Measurements from ENCODE around the gene RSPH1.
"Not testable (repeated sequence)": the region's sequence is repeated elsewhere in the genome, so short reads cannot be mapped to it uniquely, and the experiment has no call there.

The RSPH1 gene

DNA sequence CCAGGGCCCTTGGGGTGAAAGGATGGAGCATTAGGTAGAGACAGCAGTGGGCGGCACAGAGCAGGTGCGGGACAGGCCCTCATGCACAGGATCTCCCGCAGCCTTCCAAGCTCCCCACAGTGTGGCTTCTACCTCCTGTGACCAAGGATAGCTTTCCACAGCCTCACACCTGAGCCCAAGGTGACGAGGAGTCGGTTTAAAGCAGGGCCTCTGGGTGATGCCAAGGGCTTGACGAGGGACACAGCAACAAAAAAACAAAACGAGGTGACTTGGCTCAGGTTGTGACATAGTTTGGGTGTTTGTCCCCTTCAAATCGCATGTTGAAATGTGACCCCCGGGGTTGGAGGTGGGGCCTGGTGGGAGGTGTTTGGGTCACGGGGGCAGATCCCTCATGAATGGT lies 15.3 kb downstream of the RSPH1 start:
- no peak for FAIRE-seq

GRCh38 chr21:42479582-42479981 lies 16.4 kb downstream of the RSPH1 start:
- FAIRE-seq = no peak

GRCh38 chr21:42478504-42478903 lies 17.5 kb downstream of the RSPH1 start:
- no peak for FAIRE-seq

DNA sequence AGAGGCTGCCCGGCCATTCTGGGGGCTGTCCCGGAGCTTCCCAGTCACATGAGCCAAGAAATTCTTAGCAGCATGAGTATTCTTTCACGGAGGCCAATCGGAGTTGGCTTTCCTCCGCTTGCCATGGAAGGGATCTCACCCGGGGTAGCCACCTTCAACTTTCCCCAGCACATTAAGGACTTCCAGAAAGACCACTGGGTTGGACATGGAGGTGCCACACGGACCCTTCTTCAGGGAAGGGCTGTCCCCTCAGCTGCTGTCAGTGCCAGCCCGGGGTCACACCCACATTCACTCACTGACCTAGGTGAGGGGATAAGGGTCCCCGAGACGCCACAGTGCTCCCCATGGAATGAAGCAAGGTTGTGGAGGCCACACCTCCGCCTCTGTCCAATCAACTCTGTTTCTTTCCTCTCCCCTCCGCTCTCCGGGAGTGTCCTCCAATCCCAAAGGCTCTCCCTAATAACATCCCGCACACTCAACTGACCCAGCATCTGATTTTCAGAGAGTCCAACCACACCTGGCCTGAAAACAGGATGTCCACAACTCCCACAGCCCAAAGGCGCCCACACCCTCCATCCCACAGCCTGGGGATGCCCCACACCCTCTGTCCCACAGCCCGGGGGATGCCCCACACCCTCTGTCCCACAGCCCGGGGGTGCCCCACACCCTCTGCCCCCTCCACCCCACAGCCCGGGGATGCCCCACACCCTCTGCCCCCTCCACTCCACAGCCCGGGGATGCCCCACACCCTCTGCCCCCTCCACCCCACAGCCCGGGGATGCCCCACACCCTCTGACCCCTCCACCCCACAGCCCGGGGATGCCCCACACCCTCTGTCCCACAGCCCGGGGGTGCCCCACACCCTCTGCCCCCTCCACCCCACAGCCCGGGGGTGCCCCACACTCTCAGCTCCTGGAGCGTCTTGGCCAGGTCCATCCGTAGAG lies 19.4 kb downstream of the RSPH1 start:
- no peak for FAIRE-seq

DNA sequence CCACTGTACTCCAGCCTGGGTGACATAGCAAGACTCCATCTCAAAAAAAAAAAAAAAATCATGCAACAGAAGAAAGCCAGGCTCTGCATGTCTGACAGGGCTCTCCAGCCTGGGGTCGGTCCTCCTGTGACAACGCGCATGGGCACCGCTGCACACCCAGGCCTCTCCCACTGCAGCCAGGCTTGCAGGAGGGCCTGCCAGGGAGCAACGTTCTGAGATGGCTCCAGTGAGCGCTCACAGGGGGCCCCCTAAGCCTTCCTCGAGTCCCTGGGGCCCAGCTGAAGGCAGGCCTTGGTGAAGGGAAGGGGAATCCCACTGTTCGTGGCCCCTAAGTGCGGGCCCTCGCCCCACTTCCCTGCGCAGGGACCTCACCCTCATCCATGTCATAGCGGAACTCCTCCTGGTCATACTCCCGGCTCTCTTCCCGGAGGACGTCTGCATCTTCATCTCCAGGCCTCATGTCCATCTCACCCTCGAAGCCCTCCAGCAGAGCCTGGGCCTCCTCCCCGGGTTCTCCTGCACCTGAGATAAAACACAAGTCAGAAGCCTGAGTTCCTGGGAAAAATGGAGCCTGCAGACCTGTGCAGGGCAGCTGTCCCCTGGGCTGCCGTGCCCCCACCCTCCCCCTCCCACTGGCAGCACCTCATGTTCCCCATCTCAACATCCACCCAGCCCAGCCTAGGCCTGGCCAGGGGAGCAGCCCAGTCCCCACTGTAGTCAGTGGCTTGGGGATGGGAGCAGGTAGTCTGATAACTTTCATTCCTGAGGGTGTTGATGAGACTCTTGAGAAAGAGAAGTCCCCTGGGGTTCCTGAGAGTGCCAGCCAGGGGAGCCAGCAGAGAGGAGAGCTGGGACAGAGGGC lies 20.3 kb downstream of the RSPH1 start:
- FAIRE-seq = no peak

GRCh38 chr21:42475036-42475435 lies 21.0 kb downstream of the RSPH1 start:
- FAIRE-seq = no peak

- no peak for FAIRE-seq
These were observed 21.8 kb downstream of the RSPH1 start for GRCh38 chr21:42474043-42474831.

DNA sequence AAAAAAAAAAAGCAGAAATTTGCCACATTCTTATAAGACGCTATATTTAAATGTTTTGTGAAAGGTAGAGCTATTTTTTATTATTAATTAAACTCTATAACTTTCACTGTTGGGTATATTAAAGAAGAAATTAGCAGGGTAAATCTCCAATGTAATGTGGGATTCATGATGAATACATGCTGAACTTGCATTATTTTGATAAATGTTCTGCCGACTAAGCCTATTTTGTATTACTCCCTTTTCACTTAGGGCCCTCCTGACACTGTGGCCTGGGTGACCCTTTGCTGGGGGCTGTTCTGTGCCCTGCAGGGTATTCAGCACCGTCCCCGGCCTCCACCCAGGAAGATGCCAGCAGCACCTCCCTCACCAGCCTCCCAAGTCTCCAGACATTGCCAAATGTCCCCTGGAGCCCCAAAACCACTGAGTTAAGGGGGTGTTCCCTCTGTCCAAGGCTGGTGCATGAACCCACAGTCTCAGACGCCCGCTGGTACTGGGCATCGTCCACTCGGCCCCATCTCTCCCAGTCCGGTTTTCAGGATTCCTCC lies 22.5 kb downstream of the RSPH1 start:
- FAIRE-seq = no peak

DNA sequence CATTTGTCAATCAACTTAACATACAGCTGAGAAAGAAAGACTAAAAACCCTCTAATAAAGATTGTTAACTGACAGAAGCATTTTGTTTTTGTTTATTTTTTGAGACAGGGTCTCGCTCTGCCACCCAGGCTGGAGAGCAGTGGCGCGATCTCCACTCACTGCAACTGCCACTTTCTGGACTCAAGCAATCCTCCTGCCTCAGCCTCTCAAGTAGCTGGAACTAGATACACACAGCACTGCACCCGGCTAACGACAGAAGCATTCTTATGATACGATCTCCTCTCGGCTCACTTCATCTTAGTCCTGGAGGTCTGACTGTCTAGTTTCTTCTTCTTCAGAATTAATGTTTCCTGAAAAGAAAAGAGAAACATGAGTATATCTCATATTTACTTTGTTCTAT lies 23.5 kb downstream of the RSPH1 start:
- no peak for FAIRE-seq

DNA sequence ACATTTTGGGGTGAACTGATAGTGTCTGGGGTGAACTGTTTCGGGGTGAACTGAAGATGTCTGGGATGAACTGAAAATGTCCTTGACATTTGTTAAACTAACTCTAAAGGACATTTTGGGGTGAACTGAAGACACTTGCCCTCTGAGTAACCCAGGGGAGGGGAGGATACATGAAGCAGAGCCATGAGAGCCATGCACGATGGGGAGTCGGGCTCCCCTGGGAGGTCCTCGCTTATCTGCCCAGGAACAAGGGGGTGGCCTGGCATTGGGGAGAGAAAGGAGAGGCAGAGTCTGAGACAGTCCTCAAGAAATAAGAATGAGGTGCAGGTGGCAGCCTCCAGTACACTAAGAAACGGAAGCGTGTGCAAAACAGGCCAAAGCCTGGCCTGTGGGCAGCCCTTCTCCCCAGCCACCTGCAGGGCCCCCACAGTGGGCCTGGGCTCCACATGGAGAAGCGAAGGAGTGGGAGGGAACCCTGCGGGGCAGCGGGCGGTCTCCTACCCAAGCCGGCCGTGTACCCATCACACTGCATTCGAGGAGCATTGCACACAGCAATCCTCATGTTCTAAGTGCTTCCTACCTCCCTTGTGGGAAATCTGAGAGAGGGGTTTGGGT lies 24.2 kb downstream of the RSPH1 start:
- FAIRE-seq = no peak

- FAIRE-seq = no peak
These were observed 24.8 kb downstream of the RSPH1 start for GRCh38 chr21:42471206-42471605.

DNA sequence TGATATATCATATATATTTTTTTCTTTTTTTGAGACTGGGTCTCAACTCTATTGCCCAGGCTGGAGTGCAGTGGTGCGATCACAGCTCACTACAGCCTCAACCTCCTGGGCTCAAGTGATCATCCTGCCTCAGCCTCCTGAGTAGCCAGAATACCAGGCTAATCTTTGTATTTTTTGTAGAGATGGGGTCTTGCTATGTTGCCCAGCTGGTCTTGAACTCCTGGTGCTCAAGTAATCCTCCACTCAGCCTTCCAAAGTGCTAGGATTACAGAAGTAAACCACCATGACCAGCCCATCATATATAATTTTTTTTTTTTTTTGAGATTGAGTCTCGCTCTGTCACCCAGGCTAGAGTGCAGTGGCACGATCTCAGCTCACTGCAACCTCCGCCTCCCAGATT lies 26.3 kb downstream of the RSPH1 start:
- not testable (repeated sequence) for FAIRE-seq

DNA sequence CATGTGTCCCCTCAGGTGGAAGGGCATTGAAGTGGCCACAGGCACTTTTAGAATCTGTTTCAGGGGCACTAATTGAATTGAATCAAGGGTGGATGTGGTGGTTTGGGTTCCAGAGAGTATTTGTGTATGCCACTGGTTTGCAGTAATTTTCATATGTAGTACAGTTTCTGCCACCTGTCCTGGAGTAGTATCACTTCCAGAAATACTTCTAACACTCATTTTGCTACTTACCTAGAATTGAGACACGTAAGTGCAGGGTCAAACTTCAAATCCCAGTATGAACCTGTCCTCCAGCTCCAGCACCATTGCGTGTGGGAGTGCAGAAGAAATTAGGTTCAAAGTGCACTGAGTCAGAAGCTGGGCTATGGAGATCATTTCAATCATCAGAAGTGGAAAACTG lies 26.8 kb downstream of the RSPH1 start:
- FAIRE-seq = no peak

DNA sequence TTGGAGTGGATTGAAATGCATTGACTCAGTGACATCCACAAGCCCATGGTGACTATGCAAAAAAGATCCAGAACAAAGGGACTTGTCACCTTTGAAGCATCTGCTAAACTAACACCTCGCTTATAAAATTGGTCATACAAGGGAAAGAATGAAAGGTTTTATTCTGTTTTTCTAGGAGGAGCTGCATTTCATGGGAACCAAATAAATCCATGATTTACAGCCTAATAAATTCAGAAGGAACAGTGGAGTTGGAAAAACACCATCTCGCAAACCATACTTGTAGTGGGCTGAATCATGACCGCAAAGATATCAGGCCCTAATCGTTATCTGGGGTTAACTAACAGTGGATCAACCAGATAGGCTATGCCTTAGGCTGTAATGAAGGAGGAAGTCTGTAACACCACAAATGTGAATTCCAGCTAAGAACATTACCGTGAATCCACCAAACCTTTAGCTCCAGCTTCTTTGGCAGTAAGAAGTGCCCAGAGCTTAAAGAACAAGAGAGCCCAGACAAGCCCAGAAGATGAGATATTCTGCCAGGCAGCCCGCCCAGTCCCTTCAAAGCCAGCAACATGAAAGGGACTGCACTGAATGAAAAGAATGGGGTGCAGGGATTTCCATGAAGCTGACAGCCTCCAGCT lies 27.4 kb downstream of the RSPH1 start:
- FAIRE-seq = no peak

- FAIRE-seq = no peak
These were observed 28.7 kb downstream of the RSPH1 start for GRCh38 chr21:42467140-42467983.

GRCh38 chr21:42466700-42467099 lies 29.3 kb downstream of the RSPH1 start:
- FAIRE-seq = no peak

DNA sequence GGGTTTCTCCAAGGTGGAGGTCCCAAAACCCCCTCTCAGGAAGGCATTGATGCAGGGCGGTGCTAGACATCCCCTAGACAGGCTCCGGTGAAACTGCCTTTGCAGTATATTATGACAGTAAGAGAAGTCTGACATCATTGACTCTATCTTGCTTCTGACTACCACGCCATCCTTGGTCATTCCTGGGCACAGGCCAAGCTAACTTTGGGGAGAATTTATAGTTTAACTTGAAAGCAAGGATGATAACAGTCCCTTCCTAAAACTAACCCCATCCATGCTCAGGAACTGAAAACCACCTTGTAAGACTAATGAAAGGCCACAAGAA lies 30.3 kb downstream of the RSPH1 start:
- FAIRE-seq = no peak

GRCh38 chr21:42465008-42465802 lies 30.8 kb downstream of the RSPH1 start:
- FAIRE-seq = no peak

DNA sequence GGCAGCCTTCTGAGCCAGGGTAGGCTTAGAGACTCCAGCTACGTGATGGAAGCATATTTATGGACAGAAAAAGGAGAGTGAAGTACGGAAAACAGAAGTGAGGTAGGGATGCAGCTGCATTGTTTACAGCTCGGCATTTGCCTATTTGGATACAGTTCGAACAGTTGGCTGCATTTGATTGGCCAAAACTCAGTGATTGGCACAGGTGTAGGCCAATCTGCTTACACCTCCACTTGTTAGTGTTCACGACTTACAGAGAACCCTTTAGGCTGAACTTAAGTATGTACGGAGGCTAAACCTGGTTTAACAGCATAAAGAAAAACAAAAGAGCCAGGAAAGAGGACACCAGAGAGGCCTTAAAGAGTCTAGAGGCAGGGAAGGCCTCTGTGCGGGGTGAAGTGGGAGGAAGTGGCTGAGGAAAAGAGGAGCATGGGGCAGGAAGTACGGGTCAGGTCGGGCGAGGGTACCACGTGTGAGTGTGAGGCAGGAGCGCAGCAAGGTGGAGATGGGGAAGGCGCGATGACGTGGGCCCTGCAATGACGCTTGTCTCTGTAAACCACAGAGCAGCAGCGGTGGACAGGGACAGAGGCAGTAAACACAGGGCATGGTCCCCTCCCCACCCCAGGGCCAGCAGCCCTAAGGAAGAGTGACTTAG lies 32.0 kb downstream of the RSPH1 start:
- no peak for FAIRE-seq

Measured in G401.6 (cell line).